IMR-90 (cell line): Measurements from ENCODE around the gene SOX6. TPM values are rescaled to one million over a fixed set of nuclear protein-coding genes. Genes with fewer than 3 reads are reported as not detected.

ENCODE experiments used
- ATAC-seq: fragments of 200-7000 bp; cut with Tn5 transposase; 2 replicates; pipeline ENCODE4 v1.9.1; 2020; ENCODE audit warnings: low read depth, mild to moderate bottlenecking, moderate library complexity
- BruUV-seq: library from RNA; stranded (reverse); fragments of 400-500 nt; replicated peaks from 2 replicates; lab custom pipeline; 2021; lab: Mats Ljungman, UMichigan
- CTCF ChIA-PET: fragments of 300-600 bp; formaldehyde crosslinking; extraction: SDS; loops from one replicate; lab custom pipeline; 2021; ENCODE audit warnings: antibody characterized with exemption; lab: Yijun Ruan, JAX
- POLR2A ChIA-PET: fragments of 300-600 bp; sonication (Branson Sonifier 250); formaldehyde crosslinking; loops from one replicate; lab custom pipeline; 2022; ENCODE audit warnings: antibody characterized with exemption; ENCODE audit not compliant: unreplicated experiment; lab: Charles Lee
- DNase-seq: peaks from one replicate; pipeline ENCODE4 v3.0.0; 2013
- H2AFZ ChIP-seq: replicated peaks from 2 replicates; pipeline ENCODE3; 2013; ENCODE audit warnings: low read length, mild to moderate bottlenecking; ENCODE audit not compliant: poor library complexity
- H2AK5ac ChIP-seq: 2 replicates; pipeline ENCODE4 v1.6.1; 2013; ENCODE audit warnings: low read depth, low read length, inconsistent platforms
- H2AK9ac ChIP-seq: replicated peaks from 2 replicates; pipeline ENCODE3; 2013; ENCODE audit warnings: mild to moderate bottlenecking, low read depth, low read length, moderate library complexity; ENCODE audit not compliant: poor library complexity
- H2BK120ac ChIP-seq: 2 replicates; pipeline ENCODE4 v1.6.1; 2013; ENCODE audit warnings: low read depth, low read length, inconsistent platforms
- H2BK15ac ChIP-seq: 3 replicates; pipeline ENCODE4 v1.6.1; 2013; ENCODE audit warnings: low read depth, low read length, inconsistent platforms
- H2BK20ac ChIP-seq: 2 replicates; pipeline ENCODE4 v1.6.1; 2013; ENCODE audit warnings: low read depth, mild to moderate bottlenecking, inconsistent platforms, low read length, moderate library complexity
- H2BK5ac ChIP-seq: 2 replicates; pipeline ENCODE4 v1.6.1; 2013; ENCODE audit warnings: mild to moderate bottlenecking, low read depth, low read length, inconsistent platforms; ENCODE audit not compliant: poor library complexity, severe bottlenecking
- H3K14ac ChIP-seq: replicated peaks from 2 replicates; pipeline ENCODE4 v1.6.1; 2013; ENCODE audit warnings: low read depth, low read length, inconsistent platforms
- H3K18ac ChIP-seq: 2 replicates; pipeline ENCODE4 v1.6.1; 2013; ENCODE audit warnings: low read depth, low read length, control low read depth
- H3K23ac ChIP-seq: 2 replicates; pipeline ENCODE4 v1.6.1; 2013; ENCODE audit warnings: low read depth, low read length, inconsistent platforms
- H3K27ac ChIP-seq: 2 replicates; pipeline ENCODE4 v1.5.1; 2013; ENCODE audit warnings: mild to moderate bottlenecking, control low read depth, low read length; ENCODE audit not compliant: insufficient read depth
- H3K27me3 ChIP-seq: 2 replicates; pipeline ENCODE4 v1.6.1; 2013; ENCODE audit warnings: low read length; ENCODE audit not compliant: control insufficient read depth, insufficient read depth
- H3K36me3 ChIP-seq: 2 replicates; pipeline ENCODE4 v1.6.1; 2013; ENCODE audit warnings: low read length, mixed read lengths; ENCODE audit not compliant: control insufficient read depth, insufficient read depth
- H3K4ac ChIP-seq: 2 replicates; pipeline ENCODE4 v1.6.1; 2013; ENCODE audit warnings: low read depth, low read length, inconsistent platforms
- H3K4me1 ChIP-seq: 2 replicates; pipeline ENCODE4 v1.6.1; 2013; ENCODE audit warnings: low read length, mixed read lengths; ENCODE audit not compliant: control insufficient read depth, insufficient read depth
- H3K4me2 ChIP-seq: 2 replicates; pipeline ENCODE4 v1.6.1; 2013; ENCODE audit warnings: low read depth, mild to moderate bottlenecking, control low read depth, low read length, moderate library complexity
- H3K4me3 ChIP-seq: 2 replicates; pipeline ENCODE4 v1.5.1; 2013; ENCODE audit warnings: low read depth, mild to moderate bottlenecking, control low read depth, low read length, moderate library complexity; ENCODE audit not compliant: insufficient read depth
- H3K56ac ChIP-seq: 2 replicates; pipeline ENCODE4 v1.6.1; 2013; ENCODE audit warnings: low read length, inconsistent platforms; ENCODE audit not compliant: insufficient read depth; ENCODE audit errors: extremely low read depth
- H3K79me1 ChIP-seq, 2 experiments: 2 replicates each; pipeline ENCODE4 v1.6.1; 2013; ENCODE audit warnings: low read length in 2 of 2, inconsistent platforms in 1 of 2, low read depth in 1 of 2
- H3K9ac ChIP-seq: 2 replicates; pipeline ENCODE4 v1.6.1; 2013; ENCODE audit warnings: low read depth, low read length, control low read depth
- H3K9me1 ChIP-seq: 2 replicates; pipeline ENCODE4 v1.6.1; 2013; ENCODE audit warnings: low read length, inconsistent platforms; ENCODE audit not compliant: insufficient read depth
- H3K9me3 ChIP-seq: 2 replicates; pipeline ENCODE4 v1.6.1; 2013; ENCODE audit warnings: low read length; ENCODE audit not compliant: control insufficient read depth, insufficient read depth
- H4K20me1 ChIP-seq: 2 replicates; pipeline ENCODE4 v1.6.1; 2013; ENCODE audit warnings: low read length, inconsistent platforms; ENCODE audit not compliant: insufficient read depth
- H4K5ac ChIP-seq: 2 replicates; pipeline ENCODE4 v1.6.1; 2013; ENCODE audit warnings: mild to moderate bottlenecking, low read depth, low read length, control low read depth
- H4K8ac ChIP-seq, 2 experiments: 2 replicates each; pipeline ENCODE4 v1.6.1; 2013; ENCODE audit warnings: low read depth in 2 of 2, low read length in 2 of 2, control low read depth in 1 of 2, inconsistent platforms in 1 of 2
- H4K91ac ChIP-seq: 2 replicates; pipeline ENCODE4 v1.6.1; 2013; ENCODE audit warnings: low read depth, low read length, inconsistent platforms; ENCODE audit not compliant: insufficient read depth
- CEBPB ChIP-seq: IDR thresholded peaks from 2 replicates; pipeline ENCODE4 v1.6.1; 2012; ENCODE audit warnings: low read depth, low read length, improper control_type of control experiment
- CHD1 ChIP-seq: IDR thresholded peaks from 2 replicates; pipeline ENCODE4 v1.6.1; 2012; ENCODE audit warnings: low read depth, low read length, improper control_type of control experiment
- CTCF ChIP-seq: conservative IDR thresholded peaks from 2 replicates; pipeline ENCODE4 v1.5.1; 2012; ENCODE audit warnings: mild to moderate bottlenecking, low read depth, low read length, improper control_type of control experiment
- FOS ChIP-seq: fragments of 150-350 bp; IDR thresholded peaks from 2 replicates; pipeline ENCODE4 v1.6.1; 2016; ENCODE audit warnings: low read depth, low read length
- MAFK ChIP-seq: IDR thresholded peaks from 2 replicates; pipeline ENCODE4 v1.6.1; 2012; ENCODE audit warnings: low read depth, low read length, improper control_type of control experiment
- MXI1 ChIP-seq: IDR thresholded peaks from 2 replicates; pipeline ENCODE4 v1.6.1; 2012; ENCODE audit warnings: low read depth, mild to moderate bottlenecking, low read length, moderate library complexity, borderline replicate concordance
- RAD21 ChIP-seq: IDR thresholded peaks from 2 replicates; pipeline ENCODE4 v1.6.1; 2012; ENCODE audit warnings: low read length, improper control_type of control experiment
- RFX5 ChIP-seq: IDR thresholded peaks from 2 replicates; pipeline ENCODE4 v1.8.0; 2012; ENCODE audit warnings: low read depth, mild to moderate bottlenecking, low read length, moderate library complexity
- WGBS, 2 experiments: methylation state at CpG; one replicate each; pipeline versions ENCODE4 v1.1.5 to v1.1.7; 2013; ENCODE audit warnings: missing lambda C conversion rate in 2 of 2; ENCODE audit not compliant: insufficient read length in 1 of 2; ENCODE audit errors: extremely low coverage in 2 of 2; 5-methylcytosine and 5-hydroxymethylcytosine counted together
- dilution Hi-C: fragments of 300-500 bp; cut with HindIII; formaldehyde crosslinking; loops from one replicate; pipeline ENCODE4 v1.14.3; 2018; ENCODE audit warnings: low sequenced_read_pairs; ENCODE audit not compliant: unreplicated experiment
- in situ Hi-C: fragments of 300-500 bp; cut with MboI; formaldehyde crosslinking; loops from 3 replicates; pipeline ENCODE4 v1.14.3; 2019; ENCODE audit warnings: low sequenced_read_pairs, inconsistent platforms, mixed read lengths
- intact Hi-C: fragments of 100-400 bp; cut with micrococcal nuclease; formaldehyde crosslinking; loops from 2 replicates; pipeline ENCODE4 v1.10.0; 2022
- polyA plus RNA-seq, 3 experiments: library from polyadenylated mRNA; depleted of rRNA; stranded (reverse); fragments of >200 nt; gene quantifications; 2 replicates each; pipeline ENCODE4 v1.2.3, GENCODE V29; 2012; ENCODE audit warnings: low replicate concordance in 1 of 3
- total RNA-seq: library from RNA; depleted of rRNA; stranded (reverse); fragments of >200 nt; gene quantifications from 2 replicates; pipeline ENCODE4 v1.2.3, GENCODE V29; 2012
- TF ChIP-seq, protein P1 (sequence below): fragments of 150-350 bp; IDR thresholded peaks from 2 replicates; pipeline ENCODE4 v1.6.1; 2016; ENCODE audit warnings: low read depth, mild to moderate bottlenecking, low read length, moderate library complexity, borderline replicate concordance

The SOX6 gene
- total and polyA plus RNA-seq, 2 of the 4 experiments (the other 2 are of a cell fraction): 1.7 to 7.7 TPM

- no peak overlapping the region for H3K4me3 ChIP-seq
- no peak overlapping the region for H3K27ac ChIP-seq
- DNase-seq (no peak), ATAC-seq (no peak)
- POLR2A ChIA-PET: no interaction called here
- dilution Hi-C loops: no loop called here
- H3K79me1 ChIP-seq: no peaks in the 10 kb centered on the region
- no peaks in the 10 kb centered on the region for H4K20me1 ChIP-seq
- H3K9ac ChIP-seq: no peak overlapping the region
- H2BK120ac ChIP-seq: no peak overlapping the region
- H3K23ac ChIP-seq: no peak overlapping the region
- no peak overlapping the region for H3K4ac ChIP-seq
- H3K56ac ChIP-seq: no peak overlapping the region
- no peak overlapping the region for H4K91ac ChIP-seq
- H3K9me1 ChIP-seq: no peaks in the 10 kb centered on the region
- no peak overlapping the region for H3K4me2 ChIP-seq
- H3K18ac ChIP-seq: no peak overlapping the region
- in situ Hi-C loops: no loop called here
- intact Hi-C loops: no loop called here
- no peak overlapping the region for H4K5ac ChIP-seq
- no peak overlapping the region for H2AK9ac ChIP-seq
- H2BK5ac ChIP-seq: no peak overlapping the region
- H2AFZ ChIP-seq: no peak overlapping the region
- H4K8ac ChIP-seq: no peak overlapping the region
- H2BK20ac ChIP-seq: no peak overlapping the region
- H3K14ac ChIP-seq: no peak overlapping the region
- 81% methylated on average over 5 of the region's 7 CpGs; no CpG with 5 or more reads in 1 of the 2 experiments for WGBS, 2 experiments
- TF ChIP-seq MXI1: no peak
- no peak for TF ChIP-seq FOS
- TF ChIP-seq CTCF: no peak
- TF ChIP-seq CEBPB: no peak
- TF ChIP-seq CHD1: no peak
- TF ChIP-seq RAD21: no peak
- TF ChIP-seq RFX5: no peak
- no peak for TF ChIP-seq MAFK
- TF ChIP-seq, protein P1, sequence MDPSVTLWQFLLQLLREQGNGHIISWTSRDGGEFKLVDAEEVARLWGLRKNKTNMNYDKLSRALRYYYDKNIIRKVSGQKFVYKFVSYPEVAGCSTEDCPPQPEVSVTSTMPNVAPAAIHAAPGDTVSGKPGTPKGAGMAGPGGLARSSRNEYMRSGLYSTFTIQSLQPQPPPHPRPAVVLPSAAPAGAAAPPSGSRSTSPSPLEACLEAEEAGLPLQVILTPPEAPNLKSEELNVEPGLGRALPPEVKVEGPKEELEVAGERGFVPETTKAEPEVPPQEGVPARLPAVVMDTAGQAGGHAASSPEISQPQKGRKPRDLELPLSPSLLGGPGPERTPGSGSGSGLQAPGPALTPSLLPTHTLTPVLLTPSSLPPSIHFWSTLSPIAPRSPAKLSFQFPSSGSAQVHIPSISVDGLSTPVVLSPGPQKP: no peak
- no peak overlapping the region for H2BK15ac ChIP-seq
- H2AK5ac ChIP-seq: no peak overlapping the region
- no peaks in the 10 kb centered on the region for H3K27me3 ChIP-seq
- H3K4me1 ChIP-seq: no peaks in the 10 kb centered on the region
- BruUV-seq: no TSS peak
- no peaks in the 10 kb centered on the region for H3K9me3 ChIP-seq
- no peaks in the 10 kb centered on the region for H3K36me3 ChIP-seq
- CTCF ChIA-PET: no interaction called here
These were observed 270.0 kb downstream of the SOX6 start for GRCh38 chr11:16086229-16086819.
